OCI-LY3 (cell line): ENCODE measurements around the gene FBXO8.

Experiments
- H2AFZ ChIP-seq: fragments of 200-600, 300-600 bp; shearing (Covaris generic); 2 replicates; pipeline ENCODE4 v1.6.0; 2014; ENCODE audit warnings: antibody characterized with exemption, low read depth, low read length
- H3K27ac ChIP-seq: fragments of 200-600, 300-600 bp; sonication (generic); 2 replicates; pipeline ENCODE4 v1.5.1; 2014; ENCODE audit warnings: mild to moderate bottlenecking, low read length, moderate library complexity, mixed read lengths
- H3K27me3 ChIP-seq: fragments of 200-600, 300-600 bp; sonication (generic); 2 replicates; pipeline ENCODE4 v1.6.1; 2014; ENCODE audit warnings: low read depth, low read length, mixed read lengths
- H3K36me3 ChIP-seq: fragments of 200-600, 300-600 bp; sonication (generic); replicated peaks from 2 replicates; pipeline ENCODE3; 2014; ENCODE audit warnings: low read depth, low read length, mixed read lengths
- H3K4me1 ChIP-seq: fragments of 300-600, 200-600 bp; sonication (generic); 2 replicates; pipeline ENCODE4 v1.6.1; 2014; ENCODE audit warnings: low read length, mixed read lengths
- H3K4me2 ChIP-seq: fragments of 200-600, 300-600 bp; sonication (generic); 2 replicates; pipeline ENCODE4 v1.6.1; 2014; ENCODE audit warnings: low read length, mixed read lengths
- H3K4me3 ChIP-seq: fragments of 300-600, 200-600 bp; sonication (generic); 2 replicates; pipeline ENCODE4 v1.5.1; 2014; ENCODE audit warnings: antibody characterized with exemption, mild to moderate bottlenecking, low read length, moderate library complexity
- H3K79me2 ChIP-seq: fragments of 300-600, 200-600 bp; shearing (Covaris generic); 2 replicates; pipeline ENCODE4 v1.6.1; 2014; ENCODE audit warnings: mild to moderate bottlenecking, low read length, mixed read lengths
- H3K9ac ChIP-seq: fragments of 300-600, 200-600 bp; shearing (Covaris generic); 2 replicates; pipeline ENCODE4 v1.6.0; 2014; ENCODE audit warnings: mild to moderate bottlenecking, low read length, moderate library complexity
- H3K9me3 ChIP-seq: fragments of 200-600, 300-600 bp; shearing (Covaris generic); 2 replicates; pipeline ENCODE4 v1.6.1; 2014; ENCODE audit warnings: low read length, mixed read lengths; ENCODE audit not compliant: insufficient read depth
- H4K20me1 ChIP-seq: fragments of 200-600, 300-600 bp; sonication (generic); 2 replicates; pipeline ENCODE4 v1.6.1; 2016; ENCODE audit warnings: low read length, mixed read lengths; ENCODE audit not compliant: insufficient read depth
- EZH2phosphoT487 ChIP-seq: fragments of 200-600 bp; shearing (Covaris generic); IDR thresholded peaks from 2 replicates; pipeline ENCODE4 v1.6.1; 2018; ENCODE audit warnings: antibody characterized with exemption, mixed run types, low read depth
- TF ChIP-seq, protein P1 (sequence below): fragments of 200-600, 300-600 bp; sonication (generic); IDR thresholded peaks from 2 replicates; pipeline ENCODE4 v1.5.1; 2014; ENCODE audit warnings: antibody characterized with exemption, low read length, low read depth

The FBXO8 gene

DNA sequence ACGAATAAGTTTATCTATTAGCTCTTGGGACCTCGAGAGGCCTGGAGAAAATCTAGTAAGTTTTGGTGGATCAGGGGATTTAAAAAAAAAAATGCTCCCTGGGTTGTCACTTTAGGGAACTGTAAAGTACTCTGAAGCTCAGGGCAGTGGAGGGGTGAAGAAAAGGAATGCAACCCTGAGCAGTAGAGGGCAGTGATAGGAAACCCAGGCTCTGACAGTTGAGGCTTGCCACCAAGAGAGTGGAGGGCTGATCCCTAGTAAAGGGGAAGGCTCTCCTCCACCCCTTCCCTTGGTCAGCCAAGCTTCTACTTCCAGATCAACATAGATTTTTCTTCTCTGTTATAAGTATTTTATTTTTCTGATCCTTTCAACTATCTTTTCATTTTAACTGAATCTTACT is 73.1 kb downstream of the FBXO8 start:
- no peak overlapping the region for H3K27ac ChIP-seq
- TF ChIP-seq, protein P1, sequence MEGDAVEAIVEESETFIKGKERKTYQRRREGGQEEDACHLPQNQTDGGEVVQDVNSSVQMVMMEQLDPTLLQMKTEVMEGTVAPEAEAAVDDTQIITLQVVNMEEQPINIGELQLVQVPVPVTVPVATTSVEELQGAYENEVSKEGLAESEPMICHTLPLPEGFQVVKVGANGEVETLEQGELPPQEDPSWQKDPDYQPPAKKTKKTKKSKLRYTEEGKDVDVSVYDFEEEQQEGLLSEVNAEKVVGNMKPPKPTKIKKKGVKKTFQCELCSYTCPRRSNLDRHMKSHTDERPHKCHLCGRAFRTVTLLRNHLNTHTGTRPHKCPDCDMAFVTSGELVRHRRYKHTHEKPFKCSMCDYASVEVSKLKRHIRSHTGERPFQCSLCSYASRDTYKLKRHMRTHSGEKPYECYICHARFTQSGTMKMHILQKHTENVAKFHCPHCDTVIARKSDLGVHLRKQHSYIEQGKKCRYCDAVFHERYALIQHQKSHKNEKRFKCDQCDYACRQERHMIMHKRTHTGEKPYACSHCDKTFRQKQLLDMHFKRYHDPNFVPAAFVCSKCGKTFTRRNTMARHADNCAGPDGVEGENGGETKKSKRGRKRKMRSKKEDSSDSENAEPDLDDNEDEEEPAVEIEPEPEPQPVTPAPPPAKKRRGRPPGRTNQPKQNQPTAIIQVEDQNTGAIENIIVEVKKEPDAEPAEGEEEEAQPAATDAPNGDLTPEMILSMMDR = peak; percentile 43
- TF ChIP-seq EZH2phosphoT487 = no peak
- no peaks in the 10 kb centered on the region for H3K27me3 ChIP-seq

DNA sequence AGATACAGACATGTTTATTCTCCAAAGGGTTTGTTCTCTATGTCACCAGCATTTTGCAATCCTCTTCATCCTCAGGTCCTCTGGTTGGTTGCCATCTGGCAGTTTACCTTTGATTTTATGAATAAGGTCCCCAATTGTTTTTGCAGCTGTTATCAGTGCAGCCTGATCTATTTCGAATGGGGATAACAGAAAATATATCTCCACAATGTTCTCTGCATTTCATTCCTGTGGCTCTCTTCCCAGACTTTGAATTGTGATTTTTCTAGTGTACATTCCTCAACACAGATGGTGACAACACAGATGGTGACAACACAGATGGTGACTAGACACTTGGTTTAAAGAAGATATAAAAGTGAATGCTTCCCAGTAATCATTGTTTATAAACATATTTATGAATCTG is 74.1 kb downstream of the FBXO8 start:
- Histone ChIP-seq H4K20me1 (no peaks in the 10 kb centered on the region), H3K4me1 (no peaks in the 10 kb centered on the region), H2AFZ (no peak overlapping the region), H3K4me3 (no peak overlapping the region), H3K79me2 (no peaks in the 10 kb centered on the region), H3K27me3 (no peaks in the 10 kb centered on the region), H3K36me3 (no peaks in the 10 kb centered on the region), H3K9me3 (no peaks in the 10 kb centered on the region), H3K27ac (no peak overlapping the region), H3K4me2 (no peak overlapping the region), H3K9ac (no peak overlapping the region)
- no peak for TF ChIP-seq EZH2phosphoT487
- TF ChIP-seq, protein P1 = no peak

More for the DNA sequence above, 73.1 kb downstream of the FBXO8 start:
- no peaks in the 10 kb centered on the region for H3K9me3 ChIP-seq
- H2AFZ ChIP-seq = no peak overlapping the region
- no peaks in the 10 kb centered on the region for H3K79me2 ChIP-seq
- H3K4me1 ChIP-seq = no peaks in the 10 kb centered on the region
- no peak overlapping the region for H3K4me3 ChIP-seq
- H3K36me3 ChIP-seq = no peaks in the 10 kb centered on the region
- H3K9ac ChIP-seq = no peak overlapping the region
- H4K20me1 ChIP-seq = no peaks in the 10 kb centered on the region
- H3K4me2 ChIP-seq = no peak overlapping the region

DNA sequence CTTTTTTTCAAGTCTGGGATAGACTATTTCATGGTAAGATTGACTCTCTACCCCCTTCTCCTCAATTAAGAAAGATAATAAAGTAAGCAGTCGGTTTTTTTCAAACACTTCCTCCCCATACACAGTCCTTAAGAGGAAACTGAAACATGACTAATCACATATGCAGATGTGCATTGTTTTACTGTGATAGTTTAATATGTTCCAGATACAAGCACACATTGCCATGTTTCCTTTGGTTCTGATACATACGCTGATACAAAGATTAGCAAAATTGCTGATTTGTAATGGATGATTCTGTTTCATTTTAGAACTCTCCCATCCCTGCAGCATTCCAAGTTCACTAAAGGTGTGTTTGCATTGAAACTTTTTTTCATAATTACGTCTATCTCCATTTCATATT is 76.1 kb downstream of the FBXO8 start:
- H3K4me1 ChIP-seq = no peaks in the 10 kb centered on the region
- H3K4me3 ChIP-seq = no peak overlapping the region
- H3K27ac ChIP-seq = no peak overlapping the region
- TF ChIP-seq, protein P1 = no peak
- TF ChIP-seq EZH2phosphoT487 = no peak
- H3K79me2 ChIP-seq = no peaks in the 10 kb centered on the region
- H3K27me3 ChIP-seq = no peaks in the 10 kb centered on the region
- no peaks in the 10 kb centered on the region for H4K20me1 ChIP-seq
- H3K36me3 ChIP-seq = no peaks in the 10 kb centered on the region
- H3K9me3 ChIP-seq = no peaks in the 10 kb centered on the region
- H3K9ac ChIP-seq = no peak overlapping the region
- H2AFZ ChIP-seq = no peak overlapping the region
- H3K4me2 ChIP-seq = no peak overlapping the region

DNA sequence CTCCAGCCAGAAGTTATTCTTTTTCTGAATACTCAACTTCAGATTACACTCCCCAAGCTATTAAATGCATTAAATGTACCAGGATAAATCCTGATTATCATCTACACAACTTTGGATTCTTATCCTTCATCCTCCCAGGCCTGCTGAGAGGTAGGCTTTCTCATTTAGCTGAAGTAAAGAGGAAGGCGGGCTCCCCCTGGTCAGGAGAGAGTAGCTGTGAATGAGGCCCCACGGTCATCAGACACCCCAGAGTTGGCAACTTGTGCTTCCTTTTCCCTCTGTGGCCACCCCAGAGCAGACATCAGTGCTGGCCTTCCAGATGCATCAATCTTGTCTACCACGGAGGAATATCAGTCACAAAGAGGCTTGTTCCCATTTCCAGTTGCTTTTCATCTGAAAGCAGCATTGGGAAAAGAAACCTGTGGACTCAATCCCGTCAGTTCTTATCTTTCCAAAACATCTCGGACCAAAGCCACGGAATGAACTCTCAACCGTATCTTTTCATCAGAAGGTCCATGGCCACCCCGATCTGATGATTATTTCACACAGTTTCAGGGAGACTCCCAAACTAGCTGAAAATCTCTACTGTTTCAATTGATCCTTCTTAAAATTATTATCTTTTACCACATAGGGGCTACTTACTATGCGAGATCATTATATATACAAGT is 79.2 kb downstream of the FBXO8 start:
- no peak overlapping the region for H3K9ac ChIP-seq
- H4K20me1 ChIP-seq = no peaks in the 10 kb centered on the region
- no peak overlapping the region for H2AFZ ChIP-seq
- TF ChIP-seq EZH2phosphoT487 = no peak
- TF ChIP-seq, protein P1 = no peak
- H3K9me3 ChIP-seq = no peaks in the 10 kb centered on the region
- H3K36me3 ChIP-seq = no peaks in the 10 kb centered on the region
- no peaks in the 10 kb centered on the region for H3K27me3 ChIP-seq
- H3K4me1 ChIP-seq = no peaks in the 10 kb centered on the region; the same call in 1 of the 2 replicates
- H3K27ac ChIP-seq = no peak overlapping the region
- no peaks in the 10 kb centered on the region for H3K79me2 ChIP-seq
- no peak overlapping the region for H3K4me3 ChIP-seq
- H3K4me2 ChIP-seq = no peak overlapping the region
